HG02852 (cell line): ENCODE data around the gene CHPF2.

ENCODE experiments used
- ATAC-seq: cut with Tn5 transposase; IDR thresholded peaks from one replicate; pipeline ENCODE4 v1.9.1; 2021; ENCODE audit warnings: mild to moderate bottlenecking, moderate library complexity; ENCODE audit not compliant: unreplicated experiment

CHPF2 gene

GRCh38 chr7:151282111-151282510, 49.8 kb downstream of the CHPF2 start:
- no peak for ATAC-seq

GRCh38 chr7:151283302-151283701, 51.0 kb downstream of the CHPF2 start:
- no peak for ATAC-seq

GRCh38 chr7:151286148-151286547, 53.9 kb downstream of the CHPF2 start:
- no peak for ATAC-seq
